Measurements from ENCODE around the gene MCHR1.

GRCh38 chr22:40679964-40680818 is 907 bp downstream of the MCHR1 start:
- TF ChIP-seq EZH2 (IDR thresholded peaks at IDR 0.05) (no peak), POLR2AphosphoS5 (IDR thresholded peaks at IDR 0.05; ENCODE audit: borderline replicate concordance, low read depth, low read length) (no peak), FOXP2 (optimal IDR thresholded peaks at IDR 0.05; ENCODE audit: control extremely low read depth, extremely low read length, insufficient read depth) (no peak)

Data from SK-N-MC (cell line).